Cardiac muscle cell (in vitro differentiated cells and primary cell): ENCODE results near the gene ZPBP. TPM values are rescaled to one million over a fixed set of nuclear protein-coding genes. Genes with fewer than 3 reads are reported as not detected.

ENCODE experiments used
- DNase-seq, 2 donors: peaks; one replicate each; pipeline versions ENCODE4 v3.0.0 to v3.0.0-alpha.2; 2010 to 2017; ENCODE audit warnings: low read depth in 1 of 2, low spot score in 1 of 2
- H3K27ac ChIP-seq: fragments of 200-600 bp; sonication (generic); 2 replicates; pipeline ENCODE4 v1.5.1; 2016
- H3K27me3 ChIP-seq: fragments of 200-600 bp; sonication (generic); 2 replicates; pipeline ENCODE4 v1.6.0; 2016; ENCODE audit warnings: control low read depth
- H3K36me3 ChIP-seq: fragments of 200-600 bp; sonication (generic); 2 replicates; pipeline ENCODE4 v1.5.1; 2016; ENCODE audit warnings: control low read depth
- H3K4me1 ChIP-seq: fragments of 200-600 bp; sonication (generic); 2 replicates; pipeline ENCODE4 v1.8.1; 2017; ENCODE audit warnings: low read depth, mild to moderate bottlenecking, mixed run types
- H3K4me3 ChIP-seq: fragments of 200-600 bp; sonication (generic); 2 replicates; pipeline ENCODE4 v1.5.1; 2016; ENCODE audit warnings: mild to moderate bottlenecking
- H3K9me3 ChIP-seq: fragments of 200-600 bp; sonication (generic); 2 replicates; pipeline ENCODE4 v1.5.1; 2017; ENCODE audit warnings: low read depth, mild to moderate bottlenecking, control low read depth
- CTCF ChIP-seq: IDR thresholded peaks from 2 replicates; pipeline ENCODE4 v1.5.1; 2012; ENCODE audit warnings: low read depth, mild to moderate bottlenecking, low read length
- polyA plus RNA-seq: library from polyadenylated mRNA; unstranded; fragments of >200 nt; fragmentation: Nextera tagmentation; extraction: Ambion mirVana; gene quantifications from 2 replicates; pipeline ENCODE4 v1.2.1, GENCODE V29; 2016
- total RNA-seq: library from RNA; depleted of rRNA; stranded (reverse); fragments of >200 nt; gene quantifications from 2 replicates; pipeline ENCODE4 v1.2.3, GENCODE V29; 2016

ZPBP gene
- total and polyA plus RNA-seq, 2 experiments from 2014 or later: not detected

- no peaks in the 10 kb centered on the region for H3K9me3 ChIP-seq
- H3K36me3 ChIP-seq: no peaks in the 10 kb centered on the region
- no peak for DNase-seq
- no peak for TF ChIP-seq CTCF
- no peak overlapping the region for H3K27ac ChIP-seq
- no peaks in the 10 kb centered on the region for H3K27me3 ChIP-seq
- no peaks in the 10 kb centered on the region for H3K4me1 ChIP-seq
- no peak overlapping the region for H3K4me3 ChIP-seq
Observed at GRCh38 chr7:49928787-49929186, 164.3 kb downstream of the ZPBP start.

DNA sequence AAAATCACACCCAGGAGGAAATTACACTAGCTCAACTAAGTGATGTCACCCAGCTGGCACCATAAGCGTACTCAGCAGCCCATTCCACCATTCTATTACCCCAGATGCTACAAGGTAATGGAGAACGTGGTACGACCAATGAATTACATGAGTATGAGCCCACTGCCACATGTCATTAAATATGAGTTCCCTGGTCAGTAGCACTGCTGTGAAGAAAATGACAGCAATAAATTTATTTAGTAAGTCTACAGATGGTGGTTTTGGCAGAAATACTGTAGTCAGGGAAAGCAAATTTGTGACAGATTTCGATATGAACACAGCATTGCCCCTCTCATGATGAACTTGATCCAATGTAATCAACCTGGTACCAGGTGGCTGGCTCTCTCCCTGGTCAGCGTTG, 165.4 kb downstream of the ZPBP start:
- H3K27ac ChIP-seq: no peak overlapping the region
- no peaks in the 10 kb centered on the region for H3K27me3 ChIP-seq
- H3K4me1 ChIP-seq: no peaks in the 10 kb centered on the region
- TF ChIP-seq CTCF: no peak
- no peak for DNase-seq
- H3K4me3 ChIP-seq: no peak overlapping the region
- no peaks in the 10 kb centered on the region for H3K9me3 ChIP-seq
- no peaks in the 10 kb centered on the region for H3K36me3 ChIP-seq

DNA sequence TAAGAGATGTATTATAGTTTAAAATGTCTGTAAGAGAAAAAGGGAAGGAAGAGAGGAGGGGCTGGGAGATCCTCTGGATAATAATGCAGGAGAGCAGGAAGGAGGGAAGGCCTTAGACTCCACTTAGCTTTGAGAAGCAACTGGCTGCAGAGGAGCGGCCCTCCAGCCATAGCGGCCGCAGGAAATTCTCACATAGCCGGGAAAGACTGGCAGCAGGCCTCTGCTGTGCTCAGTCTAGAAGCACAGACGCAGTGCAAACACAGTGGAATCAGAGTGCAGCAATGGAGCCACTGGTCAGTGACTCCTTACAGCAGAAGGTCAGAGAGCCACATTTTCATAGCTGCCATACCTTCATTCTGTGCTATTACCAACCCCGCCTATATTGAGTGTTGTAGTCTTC, 166.3 kb downstream of the ZPBP start:
- no peak for DNase-seq
- no peak for TF ChIP-seq CTCF
- no peaks in the 10 kb centered on the region for H3K9me3 ChIP-seq
- no peaks in the 10 kb centered on the region for H3K4me1 ChIP-seq
- no peaks in the 10 kb centered on the region for H3K36me3 ChIP-seq
- no peak overlapping the region for H3K27ac ChIP-seq
- H3K27me3 ChIP-seq: no peaks in the 10 kb centered on the region
- H3K4me3 ChIP-seq: no peak overlapping the region

DNA sequence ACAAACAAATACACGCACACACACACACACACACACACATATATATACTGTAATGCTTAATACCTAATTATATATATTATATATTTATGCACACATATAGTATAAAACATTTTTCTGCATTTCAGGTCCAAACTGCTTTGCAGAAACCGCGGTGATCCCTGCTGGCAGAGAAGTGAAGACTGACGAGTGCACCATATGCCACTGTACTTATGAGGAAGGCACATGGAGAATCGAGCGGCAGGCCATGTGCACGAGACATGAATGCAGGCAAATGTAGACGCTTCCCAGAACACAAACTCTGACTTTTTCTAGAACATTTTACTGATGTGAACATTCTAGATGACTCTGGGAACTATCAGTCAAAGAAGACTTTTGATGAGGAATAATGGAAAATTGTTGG, 181.1 kb downstream of the ZPBP start:
- DNase-seq: no peak
- Histone ChIP-seq H3K9me3 (no peaks in the 10 kb centered on the region), H3K27ac (no peak overlapping the region), H3K36me3 (no peaks in the 10 kb centered on the region), H3K27me3 (no peaks in the 10 kb centered on the region), H3K4me1 (no peaks in the 10 kb centered on the region), H3K4me3 (no peak overlapping the region)
- no peak for TF ChIP-seq CTCF

GRCh38 chr7:49894543-49894942, 198.5 kb downstream of the ZPBP start:
- Histone ChIP-seq H3K27me3 (no peaks in the 10 kb centered on the region), H3K9me3 (no peaks in the 10 kb centered on the region), H3K36me3 (no peaks in the 10 kb centered on the region), H3K4me1 (no peaks in the 10 kb centered on the region), H3K27ac (no peak overlapping the region), H3K4me3 (no peak overlapping the region)
- no peak for TF ChIP-seq CTCF
- no peak for DNase-seq

GRCh38 chr7:49893131-49893530, 199.9 kb downstream of the ZPBP start:
- DNase-seq: no peak
- no peaks in the 10 kb centered on the region for H3K36me3 ChIP-seq
- H3K4me1 ChIP-seq: no peaks in the 10 kb centered on the region
- H3K27me3 ChIP-seq: no peaks in the 10 kb centered on the region
- TF ChIP-seq CTCF: no peak
- no peaks in the 10 kb centered on the region for H3K9me3 ChIP-seq
- H3K27ac ChIP-seq: no peak overlapping the region
- H3K4me3 ChIP-seq: no peak overlapping the region
